ENCODE data around the gene OGFOD3.

DNA sequence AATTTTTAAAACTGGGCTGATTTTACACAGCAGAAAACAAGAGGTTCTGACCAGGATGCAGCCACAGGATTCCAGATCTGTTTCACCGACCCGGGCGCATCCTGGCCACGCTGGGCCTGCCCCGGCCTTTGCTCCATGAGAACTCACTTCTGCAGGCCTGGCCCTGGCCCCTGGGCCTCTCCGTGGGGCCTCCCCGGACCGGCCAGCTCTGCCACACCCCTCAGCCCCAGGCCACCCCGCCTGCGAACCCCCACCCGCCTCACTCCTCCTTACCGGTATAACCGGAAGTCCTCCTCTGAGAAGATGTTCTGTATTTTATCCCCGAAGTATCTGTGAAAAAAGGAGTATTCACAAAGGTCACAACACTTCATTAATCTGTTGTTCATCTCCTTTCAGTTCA lies 13.3 kb downstream of the OGFOD3 start:
- TF ChIP-seq, protein P1, sequence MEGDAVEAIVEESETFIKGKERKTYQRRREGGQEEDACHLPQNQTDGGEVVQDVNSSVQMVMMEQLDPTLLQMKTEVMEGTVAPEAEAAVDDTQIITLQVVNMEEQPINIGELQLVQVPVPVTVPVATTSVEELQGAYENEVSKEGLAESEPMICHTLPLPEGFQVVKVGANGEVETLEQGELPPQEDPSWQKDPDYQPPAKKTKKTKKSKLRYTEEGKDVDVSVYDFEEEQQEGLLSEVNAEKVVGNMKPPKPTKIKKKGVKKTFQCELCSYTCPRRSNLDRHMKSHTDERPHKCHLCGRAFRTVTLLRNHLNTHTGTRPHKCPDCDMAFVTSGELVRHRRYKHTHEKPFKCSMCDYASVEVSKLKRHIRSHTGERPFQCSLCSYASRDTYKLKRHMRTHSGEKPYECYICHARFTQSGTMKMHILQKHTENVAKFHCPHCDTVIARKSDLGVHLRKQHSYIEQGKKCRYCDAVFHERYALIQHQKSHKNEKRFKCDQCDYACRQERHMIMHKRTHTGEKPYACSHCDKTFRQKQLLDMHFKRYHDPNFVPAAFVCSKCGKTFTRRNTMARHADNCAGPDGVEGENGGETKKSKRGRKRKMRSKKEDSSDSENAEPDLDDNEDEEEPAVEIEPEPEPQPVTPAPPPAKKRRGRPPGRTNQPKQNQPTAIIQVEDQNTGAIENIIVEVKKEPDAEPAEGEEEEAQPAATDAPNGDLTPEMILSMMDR (IDR thresholded peaks at IDR 0.05; ENCODE audit: low read depth, low read length), result no peak
- TF ChIP-seq POLR2A (IDR thresholded peaks at IDR 0.05; ENCODE audit: extremely low read depth, insufficient read length), result no peak
- TF ChIP-seq MAX (IDR thresholded peaks at IDR 0.05; ENCODE audit: low read depth, low read length), result no peak
- no peak for TF ChIP-seq MYC (IDR thresholded peaks at IDR 0.05; ENCODE audit: low read depth, low read length)
